Right ventricle myocardium superior (tissue), 1 donor: ENCODE results near the gene GUSB. TPM values are rescaled to one million over a fixed set of nuclear protein-coding genes. Genes with fewer than 3 reads are reported as not detected.
"Not testable (repeated sequence)": the region's sequence is repeated elsewhere in the genome, so short reads cannot be mapped to it uniquely, and the experiment has no call there.

Experiments used
- ATAC-seq: fragments of 200-7000 bp; cut with Tn5 transposase; one replicate; pipeline ENCODE4 v1.9.1; 2020; ENCODE audit warnings: mild to moderate bottlenecking; ENCODE audit not compliant: poor library complexity
- DNase-seq: peaks from one replicate; pipeline ENCODE4 v3.0.0-alpha.2; 2020
- intact Hi-C: fragments of 100-400 bp; cut with DNase I; formaldehyde crosslinking; loops from one replicate; pipeline ENCODE4 v1.11.2; 2022
- total RNA-seq: library from RNA; stranded (reverse); fragmentation: NEBNext Ultra II Directional; extraction: Animal tissue kit (Norgen Biotek cat#: 25700); gene quantifications from one replicate; pipeline ENCODE4 v1.2.1, GENCODE V29; 2021
- donor health status: DM: no; HTN: yes; CAD: no; lungs with severe emphysema.

The GUSB gene
- total RNA-seq, 1 donor from 2014 or later: 16.1 TPM

DNA sequence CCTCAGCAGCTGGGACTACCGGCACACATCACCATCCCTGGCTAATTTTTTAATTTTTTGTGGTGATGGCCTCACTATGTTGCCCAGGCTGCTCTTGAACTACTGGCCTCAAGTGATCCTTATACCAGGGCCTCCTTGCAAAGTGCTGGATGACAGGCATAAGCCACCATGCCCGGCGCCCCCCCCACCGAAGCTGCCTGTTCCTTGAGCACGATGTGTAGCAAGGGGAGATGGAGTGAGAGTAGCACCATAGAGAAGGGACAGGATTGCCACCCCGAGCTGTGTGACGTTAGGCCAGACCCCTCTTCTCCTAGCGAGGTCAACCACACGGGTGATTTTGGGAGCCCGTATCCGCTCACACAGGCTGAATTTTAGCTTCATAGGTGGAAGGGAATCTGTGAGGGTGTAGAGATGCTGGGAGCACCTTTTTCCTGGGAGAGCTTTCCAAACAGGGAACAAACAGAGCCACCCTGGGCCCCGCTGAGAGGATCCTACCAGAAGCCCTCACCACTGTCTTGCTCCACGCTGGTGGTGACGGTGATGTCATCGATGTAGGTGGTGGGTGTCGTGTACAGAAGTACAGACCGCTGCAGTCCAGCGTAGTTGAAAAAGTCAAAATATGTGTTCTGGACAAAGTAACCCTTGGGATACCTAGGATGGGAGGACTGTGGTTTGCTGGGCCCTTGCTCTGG, 3.0 kb downstream of the GUSB start:
- DNase-seq (no peak), ATAC-seq (no peak)
- intact Hi-C loops: no loop called here

DNA sequence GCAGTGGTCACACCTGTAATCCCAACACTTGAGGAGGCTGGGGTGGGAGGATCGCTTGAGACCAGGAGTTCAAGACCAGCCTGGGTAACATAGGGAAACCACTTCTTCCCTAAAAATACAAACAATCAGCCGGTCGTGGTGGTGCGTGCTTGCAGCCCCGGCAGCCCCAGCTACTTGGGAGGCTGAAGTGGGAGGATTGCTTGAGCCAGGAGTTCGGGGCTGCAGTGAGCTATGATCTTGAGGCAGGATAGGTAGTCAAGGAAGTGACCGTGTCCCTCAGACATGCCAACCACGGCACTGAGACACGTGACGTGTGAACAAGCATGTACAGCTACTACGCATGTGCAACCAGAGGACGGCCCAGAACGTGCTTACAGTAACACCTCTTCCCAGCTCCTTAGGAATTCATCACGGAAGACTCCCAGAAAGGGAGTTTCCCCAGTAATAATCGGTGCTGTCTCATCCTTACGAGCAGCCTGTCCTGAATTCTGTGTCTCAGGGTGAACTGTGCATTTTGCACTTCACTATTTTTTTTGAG, 5.3 kb downstream of the GUSB start:
- ATAC-seq (no peak), DNase-seq (no peak)
- intact Hi-C loops: no loop called here

DNA sequence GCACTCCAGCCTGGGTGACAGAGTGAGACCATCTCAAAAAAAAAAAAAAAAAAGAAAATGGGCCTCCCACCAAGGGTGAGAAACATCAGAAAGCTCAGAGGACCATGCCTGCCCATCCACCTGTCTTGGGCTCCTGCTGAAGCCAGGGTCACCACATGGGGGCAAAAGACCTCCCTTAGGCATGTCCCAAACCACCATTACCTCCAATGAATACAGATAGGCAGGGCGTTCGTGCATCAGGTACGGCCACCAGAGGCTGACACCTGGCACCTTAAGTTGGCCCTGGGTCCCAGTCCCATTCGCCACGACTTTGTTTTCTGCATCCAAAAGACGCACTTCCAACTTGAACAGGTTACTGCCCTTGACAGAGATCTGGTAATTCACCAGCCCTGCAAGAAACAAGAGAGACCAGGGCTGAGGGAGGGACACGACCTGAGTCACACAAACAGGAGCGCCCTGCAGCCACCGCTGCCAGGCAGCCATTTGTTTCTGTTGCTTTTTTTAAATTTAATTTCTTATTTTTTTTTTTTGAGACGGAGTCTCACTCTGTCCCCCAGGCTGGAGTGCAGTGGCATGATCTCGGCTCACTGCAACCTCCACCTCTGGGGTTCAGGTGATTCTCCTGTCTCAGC, 6.1 kb downstream of the GUSB start:
- DNase-seq (no peak), ATAC-seq (no peak)
- intact Hi-C loops: no loop called here

DNA sequence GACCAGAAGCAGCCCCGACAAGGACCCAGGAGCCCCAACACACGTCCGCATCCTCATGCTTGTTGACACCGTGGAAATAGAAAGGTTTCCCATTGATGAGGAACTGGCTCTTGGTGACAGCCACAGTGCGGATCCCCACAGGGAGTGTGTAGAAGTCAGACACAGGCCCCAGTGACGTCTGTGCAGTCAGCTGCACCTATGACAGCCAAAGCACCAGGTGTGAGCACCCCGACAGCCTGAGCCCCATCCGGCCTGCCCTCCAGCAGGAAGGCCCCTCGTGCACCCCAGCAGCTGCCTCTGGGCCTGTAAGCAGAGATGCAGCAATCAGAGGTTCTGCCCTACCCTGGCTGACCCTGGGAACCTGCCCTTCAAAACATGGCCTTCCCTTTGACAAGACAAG, 7.1 kb downstream of the GUSB start:
- ATAC-seq (no peak), DNase-seq (no peak)
- intact Hi-C loops: no loop called here

DNA sequence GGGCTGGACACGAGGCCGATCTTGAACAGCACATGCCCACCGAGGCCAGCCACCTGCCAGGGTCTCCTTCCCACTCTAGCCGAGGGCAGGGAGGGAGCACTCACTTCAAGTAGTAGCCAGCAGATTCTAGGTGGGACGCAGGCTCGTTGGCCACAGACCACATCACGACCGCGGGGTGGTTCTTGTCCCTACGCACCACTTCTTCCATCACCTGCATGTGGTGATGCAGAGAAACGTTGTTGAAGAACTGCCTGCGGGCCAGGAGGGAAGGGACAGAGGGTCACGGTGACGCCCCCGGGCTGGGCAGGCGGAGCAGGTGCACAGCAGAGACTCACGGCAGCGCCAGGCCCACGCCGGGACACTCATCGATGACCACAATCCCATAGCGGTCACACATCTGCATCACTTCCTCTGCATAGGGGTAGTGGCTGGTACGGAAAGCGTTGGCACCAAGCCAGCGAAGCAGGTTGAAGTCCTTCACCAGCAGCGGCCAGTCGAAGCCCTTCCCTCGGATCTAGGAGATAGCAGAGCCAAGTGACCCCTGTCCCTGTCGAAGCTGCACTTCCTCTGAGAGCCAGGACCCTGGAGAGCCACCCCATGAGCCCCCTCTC, 7.7 kb downstream of the GUSB start:
- ATAC-seq: no peak
- intact Hi-C loops: no loop called here
- DNase-seq: no peak

DNA sequence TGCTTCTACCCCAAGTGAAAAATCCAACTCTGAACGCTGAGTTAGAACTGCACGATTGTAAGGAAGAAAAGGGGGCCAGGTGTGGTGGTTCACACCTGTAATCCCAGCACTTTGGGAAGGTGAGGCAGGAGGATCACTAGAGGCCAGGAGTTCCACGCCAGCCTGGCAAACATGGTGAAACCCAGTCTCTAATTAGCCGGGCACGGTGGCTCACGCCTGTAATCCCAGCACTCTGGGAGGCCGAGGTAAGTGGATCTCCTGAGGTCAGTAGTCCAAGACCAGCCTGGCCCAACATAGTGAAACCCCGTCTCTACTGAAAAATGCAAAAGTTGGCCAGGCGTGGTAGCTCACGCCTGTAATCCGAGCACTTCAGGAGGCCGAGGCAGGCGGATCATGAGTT, 9.0 kb downstream of the GUSB start:
- intact Hi-C loops: no loop called here
- DNase-seq (no peak), ATAC-seq (no peak)

DNA sequence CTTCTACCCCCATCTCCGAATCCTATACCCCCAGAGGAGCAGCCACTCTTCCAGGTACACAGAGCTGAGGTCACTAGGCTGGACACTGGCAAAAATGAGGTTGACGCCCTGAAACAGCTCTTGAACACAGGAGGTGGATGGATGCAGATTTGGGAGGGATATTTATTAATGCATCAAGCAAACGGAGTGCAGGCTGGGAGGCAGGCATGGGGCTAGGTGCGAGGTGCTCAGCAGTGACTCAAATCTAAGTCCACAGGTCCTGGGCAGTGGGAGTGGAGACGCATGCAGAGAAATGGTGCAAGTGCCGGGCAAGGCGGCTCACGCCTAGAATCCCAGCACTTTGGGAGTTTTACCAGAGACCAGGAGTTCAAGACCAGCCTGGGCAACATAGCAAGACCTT, 11.0 kb downstream of the GUSB start:
- DNase-seq: no peak
- no peak for ATAC-seq
- intact Hi-C loops: no loop called here

DNA sequence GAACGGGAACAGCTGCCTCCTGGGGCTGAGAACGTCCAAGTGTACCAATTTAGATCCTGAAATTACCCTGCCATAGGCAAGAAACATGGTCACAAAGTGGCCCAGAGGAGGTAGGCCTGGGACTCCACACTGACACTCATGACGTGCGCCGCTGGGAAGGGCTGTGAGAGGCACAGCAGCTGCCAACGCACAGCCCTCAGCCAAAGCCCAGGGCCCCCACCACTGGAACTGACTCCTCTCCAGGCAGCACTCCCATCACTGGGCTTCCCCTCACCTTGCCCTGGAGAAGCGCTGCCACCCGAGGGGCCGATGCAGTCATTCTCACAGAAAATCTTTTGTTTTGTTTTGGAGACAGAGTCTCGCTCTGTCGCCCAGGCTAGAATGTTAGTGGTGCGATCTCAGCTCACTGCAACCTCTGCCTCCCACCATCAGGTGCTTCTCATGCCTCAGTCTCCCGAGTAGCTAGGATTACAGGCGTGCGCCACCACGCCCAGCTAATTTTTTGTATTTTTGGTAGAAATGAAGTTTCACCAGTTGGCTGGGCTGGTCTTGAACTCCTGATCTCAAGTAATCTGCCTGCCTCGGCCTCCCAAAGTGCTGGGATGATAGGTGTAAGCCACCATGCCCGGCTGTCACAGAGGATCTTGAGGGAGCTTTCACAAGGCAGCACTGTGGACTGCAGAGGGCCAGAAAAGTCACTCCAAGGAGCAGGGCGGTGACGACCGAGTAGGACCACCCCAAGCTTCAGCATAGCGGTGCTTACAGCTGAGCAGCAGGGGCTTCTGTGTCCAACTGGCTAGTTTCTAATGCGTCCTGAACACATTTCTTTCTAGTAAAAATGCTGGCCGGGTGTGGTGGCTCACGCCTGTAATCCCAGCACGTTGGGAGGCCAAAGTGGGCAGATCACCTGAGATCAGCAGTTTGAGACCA, 13.5 kb downstream of the GUSB start:
- DNase-seq (no peak), ATAC-seq (no peak)
- intact Hi-C loops: no loop called here

DNA sequence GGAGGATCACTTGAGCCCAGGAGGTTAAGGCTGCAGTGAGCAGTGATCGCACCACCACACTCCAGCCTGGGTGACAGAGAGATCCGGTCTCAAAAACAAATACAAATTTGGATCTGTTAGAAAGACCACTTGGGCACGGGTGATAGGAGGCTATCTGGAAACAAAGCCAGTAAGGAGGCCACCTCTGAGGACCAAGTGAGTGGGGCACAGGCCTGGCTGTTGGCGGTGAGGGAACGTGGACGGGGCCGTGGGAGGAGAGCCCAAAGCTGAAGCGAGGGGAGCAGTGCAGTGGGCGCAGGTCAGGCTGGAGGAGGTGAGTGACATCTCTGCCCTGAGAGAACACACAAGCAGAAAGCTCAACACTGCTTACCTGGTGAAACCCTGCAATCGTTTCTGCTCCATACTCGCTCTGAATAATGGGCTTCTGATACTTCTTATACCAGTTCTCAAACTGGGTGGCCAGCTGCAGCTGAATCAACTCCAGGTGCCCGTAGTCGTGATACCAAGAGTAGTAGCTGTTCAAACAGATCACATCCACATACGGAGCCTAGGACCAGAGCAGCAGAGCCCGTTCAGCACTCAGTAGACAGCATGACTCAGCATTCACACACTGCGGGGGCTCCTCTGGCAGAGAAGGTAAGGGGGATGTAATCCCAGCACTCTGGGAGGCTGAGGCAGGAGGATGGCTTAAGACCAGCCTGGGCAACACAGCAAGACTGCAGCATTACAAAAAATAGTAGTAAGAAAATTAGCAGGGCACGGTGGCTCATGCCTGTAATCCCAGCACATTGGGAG, 14.5 kb downstream of the GUSB start:
- intact Hi-C loops: no loop called here
- no peak for ATAC-seq
- DNase-seq: no peak

DNA sequence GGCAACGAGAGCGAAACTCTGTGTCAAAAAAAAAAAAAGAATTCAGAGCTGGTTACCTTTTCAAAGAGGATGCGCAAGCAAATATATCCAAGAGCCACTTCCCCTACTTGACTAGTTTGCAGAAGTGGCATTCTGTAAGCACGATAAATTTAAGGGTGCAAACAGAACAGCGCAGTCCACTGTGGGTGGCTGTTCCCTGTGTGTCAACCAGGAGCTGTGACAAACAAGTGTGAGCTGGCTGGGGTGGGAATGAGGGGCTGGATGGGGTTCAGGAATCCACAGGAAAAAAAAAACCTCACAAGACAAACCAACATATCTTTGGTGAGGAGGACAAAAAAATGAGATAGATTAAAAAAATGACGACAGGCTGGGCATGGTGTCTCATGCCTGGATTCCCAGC, 15.9 kb downstream of the GUSB start:
- intact Hi-C loops: no loop called here
- DNase-seq: no peak
- ATAC-seq: no peak

DNA sequence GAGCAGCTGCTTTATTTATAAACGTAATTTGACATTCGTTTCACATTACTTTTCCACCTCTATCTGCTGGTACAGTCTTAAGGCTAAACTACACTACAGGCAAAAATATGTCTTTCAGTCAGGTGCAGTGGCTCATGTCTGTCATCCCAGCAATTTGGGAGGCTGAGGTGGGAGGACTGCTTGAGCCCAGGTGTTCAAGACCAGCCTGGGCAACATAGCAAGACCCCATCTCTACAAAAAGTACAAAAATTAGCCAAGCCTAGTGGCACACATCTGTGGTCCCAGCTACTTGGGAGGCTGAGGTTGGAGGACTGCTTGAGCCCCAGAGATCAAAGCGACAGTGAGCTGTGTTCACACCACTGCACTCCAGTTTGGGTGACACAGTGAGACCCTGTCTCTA, 17.3 kb downstream of the GUSB start:
- DNase-seq, ATAC-seq, intact Hi-C loops: not testable (repeated sequence)

DNA sequence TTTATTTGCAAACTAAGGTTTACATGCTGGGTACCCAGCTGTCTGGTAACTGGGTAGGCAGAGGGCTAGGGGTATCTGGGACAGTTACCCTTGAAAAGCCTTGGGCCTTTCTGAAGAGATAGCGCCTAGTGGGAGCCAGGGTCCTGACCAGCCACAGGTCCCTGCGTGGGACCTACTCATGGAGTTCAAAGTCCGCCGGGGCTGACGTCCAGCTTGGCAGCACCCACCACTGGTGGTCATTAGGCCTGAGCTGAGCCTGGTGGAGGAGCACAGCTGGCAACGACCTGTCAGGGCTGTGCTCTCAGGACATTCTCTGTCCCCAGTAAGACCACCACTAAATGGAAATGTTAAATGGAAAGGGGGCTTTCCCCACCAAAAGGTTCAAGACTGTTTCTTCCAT, 20.0 kb downstream of the GUSB start:
- intact Hi-C loops: no loop called here
- DNase-seq: no peak

DNA sequence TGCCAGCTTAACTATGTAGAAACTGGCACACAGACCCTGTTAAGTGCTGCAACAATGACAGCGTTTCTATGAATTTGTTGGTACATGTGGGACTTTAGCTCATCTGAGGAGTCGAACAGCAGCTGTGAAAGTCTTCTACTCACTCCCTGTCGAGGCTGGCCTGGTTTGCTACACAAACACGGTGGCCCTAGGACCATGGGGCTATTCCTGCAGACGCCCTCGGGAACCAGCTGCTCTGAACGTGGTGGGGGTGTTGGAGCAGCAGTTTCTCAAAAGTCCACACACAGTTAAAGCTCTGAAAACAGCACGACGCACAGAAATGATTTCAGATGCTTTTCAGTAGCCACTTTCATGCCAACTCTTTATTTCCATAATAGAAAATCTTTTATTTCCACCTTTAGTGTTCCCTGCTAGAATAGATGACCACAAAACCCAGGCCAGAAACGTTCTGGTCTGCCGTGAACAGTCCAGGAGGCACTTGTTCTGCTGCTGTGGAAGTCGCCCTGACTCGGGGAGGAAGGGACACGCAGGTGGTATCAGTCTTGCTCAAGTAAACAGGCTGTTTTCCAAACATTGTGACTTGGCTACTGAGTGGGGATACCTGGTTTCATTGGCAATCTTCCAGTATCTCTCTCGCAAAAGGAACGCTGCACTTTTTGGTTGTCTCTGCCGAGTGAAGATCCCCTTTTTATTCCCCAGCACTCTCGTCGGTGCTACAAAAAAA, 21.5 kb downstream of the GUSB start:
- intact Hi-C loops: no loop called here
- no peak for ATAC-seq
- no peak for DNase-seq

More for the DNA sequence above, 20.0 kb downstream of the GUSB start:
- no peak for ATAC-seq

DNA sequence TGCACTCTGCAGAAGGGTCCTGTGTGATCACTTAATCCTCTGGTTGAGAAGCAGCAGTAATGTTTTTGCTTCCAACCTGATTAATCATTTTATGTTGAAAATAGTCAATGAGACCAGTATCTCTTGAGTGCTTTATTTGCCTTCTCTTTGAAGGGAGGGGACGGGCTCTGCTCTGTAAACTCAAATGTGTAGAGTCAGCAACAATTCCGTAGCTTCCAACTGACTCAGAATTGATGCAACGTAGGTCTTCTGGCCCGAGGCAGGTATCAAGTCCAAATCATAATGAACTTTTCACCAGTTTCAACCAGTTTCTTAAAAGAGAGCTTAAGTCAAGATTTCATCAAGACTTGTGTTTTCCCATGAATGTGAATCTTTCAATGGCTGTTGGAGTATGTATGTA, 26.3 kb downstream of the GUSB start:
- DNase-seq: no peak
- no peak for ATAC-seq
- intact Hi-C loops: no loop called here

DNA sequence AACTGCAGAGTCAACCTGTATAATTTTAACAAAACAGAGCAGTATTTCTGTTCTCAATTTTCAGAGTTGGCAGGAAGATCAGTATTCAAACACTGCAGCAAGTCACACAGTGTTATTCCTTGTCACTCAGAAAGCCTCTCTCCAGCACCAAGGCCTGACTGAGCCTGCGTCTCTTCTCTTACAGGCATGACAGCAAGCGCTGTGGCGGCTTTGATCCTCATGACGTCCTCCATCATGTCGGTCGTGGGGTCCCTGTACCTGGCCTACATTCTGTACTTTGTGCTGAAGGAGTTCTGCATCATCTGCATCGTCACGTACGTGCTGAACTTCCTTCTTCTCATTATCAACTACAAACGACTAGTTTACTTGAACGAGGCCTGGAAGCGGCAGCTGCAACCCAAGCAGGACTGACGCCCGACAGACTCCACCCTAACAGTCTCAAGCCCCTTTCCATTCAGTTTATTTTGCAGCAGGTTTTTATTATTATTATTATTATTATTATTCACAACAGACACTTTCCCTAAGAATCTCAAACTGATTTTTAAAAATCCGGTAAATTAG, 28.0 kb downstream of the GUSB start:
- ATAC-seq (no peak), DNase-seq (no peak)
- intact Hi-C loops: no loop called here

DNA sequence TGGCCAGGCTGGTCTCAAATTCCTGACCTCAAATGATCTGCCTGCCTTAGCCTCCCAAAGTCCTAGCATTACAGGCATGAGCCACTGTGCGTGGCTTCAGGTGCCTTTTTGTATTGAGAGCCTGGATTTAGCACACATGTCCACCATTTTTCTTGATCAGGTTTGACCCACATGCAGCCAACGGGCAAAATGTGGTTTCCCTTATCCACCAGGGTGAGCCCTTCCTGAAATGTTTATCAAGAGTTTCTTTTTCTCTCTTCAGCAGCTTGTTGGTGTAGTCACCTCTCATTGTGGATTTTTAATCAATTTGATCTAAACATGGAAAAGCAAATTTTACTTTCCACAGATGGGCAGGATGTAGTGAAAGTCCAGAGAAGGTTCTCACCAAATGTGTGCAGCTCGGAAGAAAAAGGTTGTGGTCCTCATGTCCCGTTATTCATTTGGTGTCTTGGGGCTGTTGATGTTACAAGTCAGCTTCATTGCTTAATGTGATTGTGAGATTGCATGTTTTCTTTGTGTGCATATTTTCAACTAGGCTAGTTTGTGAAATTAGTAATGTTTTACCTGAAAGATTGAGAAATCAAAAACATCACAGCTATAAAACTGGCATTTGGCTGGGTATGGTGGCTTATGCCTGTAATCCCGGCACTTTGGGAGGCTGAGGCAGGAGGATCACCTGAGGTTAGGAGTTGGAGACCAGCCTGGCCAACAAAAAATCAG, 28.9 kb downstream of the GUSB start:
- intact Hi-C loops: no loop called here
- DNase-seq: no peak
- ATAC-seq: no peak
